Measurements from ENCODE around the gene TRIP10. TPM values are rescaled to one million over a fixed set of nuclear protein-coding genes. Genes with fewer than 3 reads are reported as not detected.
"Not testable (repeated sequence)": the region's sequence is repeated elsewhere in the genome, so short reads cannot be mapped to it uniquely, and the experiment has no call there.

The TRIP10 gene
- total and polyA plus RNA-seq, 2 of the 13 experiments (the other 11 are each of a cell fraction or from before 2014, with no cell fraction given), result 32.5 to 33.2 TPM

DNA sequence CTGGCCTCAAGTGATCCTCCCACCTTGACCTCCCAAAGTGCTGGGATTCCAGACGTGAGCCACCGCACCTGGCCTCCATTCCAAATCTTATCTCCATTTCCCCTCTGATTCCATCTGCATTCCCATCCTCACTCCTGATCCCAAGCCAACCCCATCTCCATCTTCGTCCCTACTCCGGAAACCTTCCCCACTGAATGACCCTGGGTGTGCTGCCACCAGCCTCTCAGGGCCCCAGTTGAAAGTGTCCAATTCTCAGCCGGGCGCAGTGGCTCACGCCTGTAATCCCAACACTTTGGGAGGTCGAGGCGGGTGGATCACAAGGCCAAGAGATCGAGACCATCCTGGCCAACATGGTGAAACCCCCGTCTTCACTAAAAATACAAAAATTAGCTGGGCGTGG is 30.6 kb upstream of the TRIP10 start:
- peak; percentile 38 for TF ChIP-seq POLR2G (IDR thresholded peaks at IDR 0.05; ENCODE audit: low read depth, low read length)
- in situ Hi-C loops (cut with HindIII; ENCODE audit: extremely low pct_ligation_motif_present, low pct_unique_long_range_greater_than_20kb); H3K9ac ChIP-seq (ENCODE audit: insufficient read depth, low read depth, low read length); H3K9me3 ChIP-seq (ENCODE audit: low read length); H2AFZ ChIP-seq (ENCODE audit: low read length); ATAC-seq; DNase-seq (ENCODE audit: low spot score); H3K27me3 ChIP-seq (ENCODE audit: control insufficient read depth in 1 of 2, insufficient read depth in 2 of 2, low read length in 2 of 2); CTCF ChIA-PET (ENCODE audit: low intra/inter-chr PET ratio, low total read pairs); FAIRE-seq; intact Hi-C loops (cut with micrococcal nuclease; ENCODE audit: unreplicated experiment); H3K4me3 ChIP-seq (replicated peaks in 1 of 3; ENCODE audit: insufficient read depth in 1 of 3, low read depth in 2 of 3, low read length in 3 of 3); H3K79me2 ChIP-seq (ENCODE audit: insufficient read depth, low read length); H3K4me2 ChIP-seq (ENCODE audit: low read depth, low read length); H3K27ac ChIP-seq (ENCODE audit: extremely low read length, insufficient read depth, low read length); BruUV-seq (replicated peaks): not testable (repeated sequence)
- Histone ChIP-seq H3K36me3 (replicated peaks in 1 of 2; ENCODE audit: control insufficient read depth in 1 of 2, insufficient read depth in 2 of 2, low read length in 2 of 2) (peaks cover 33 to 83% of the 10 kb centered on the region in 2 experiments), H4K20me1 (ENCODE audit: insufficient read depth, low read length) (peaks cover 70% of the 10 kb centered on the region), H3K4me1 (ENCODE audit: insufficient read depth, low read length) (0 out of 2 replicates have a peak, but pooled peaks cover 23% of the 10 kb centered on the region)
- POLR2A ChIA-PET, result interaction anchor here (0.7 to 0.9 kb wide), 3 partner anchors 12 to 24 kb away, joined by 3 to 4 read pairs (median 3); partner anchors contain the start of gene C3
- 97% methylated on average over 12 of the region's 12 CpGs for WGBS (ENCODE audit: low lambda C conversion rate)

DNA sequence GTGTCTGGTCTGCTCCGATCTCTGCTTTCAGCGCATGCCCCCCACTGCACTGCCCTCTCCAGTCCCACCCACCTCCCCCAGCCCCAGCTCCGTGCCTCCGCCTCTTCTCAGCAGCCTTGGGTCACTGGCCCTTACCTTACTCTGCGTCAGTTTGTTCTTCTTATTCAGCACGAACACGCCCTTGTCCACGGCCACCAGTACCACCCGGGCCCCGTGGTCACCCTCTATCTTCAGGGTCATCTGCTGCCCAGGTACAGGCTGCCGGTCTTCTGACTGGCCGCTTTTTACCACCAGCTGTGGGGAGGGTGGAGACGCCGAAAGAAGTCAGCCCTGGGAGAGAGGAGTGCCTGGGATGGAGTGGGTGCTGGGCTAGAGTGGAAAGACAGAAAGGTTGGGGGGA is 29.9 kb upstream of the TRIP10 start:
- no peak for FAIRE-seq
- intact Hi-C loops (cut with micrococcal nuclease; ENCODE audit: unreplicated experiment), result no loop called here
- H3K36me3 ChIP-seq (replicated peaks in 1 of 2; ENCODE audit: control insufficient read depth in 1 of 2, insufficient read depth in 2 of 2, low read length in 2 of 2), result peaks cover 33 to 82% of the 10 kb centered on the region in 2 experiments
- H3K9ac ChIP-seq (ENCODE audit: insufficient read depth, low read depth, low read length), result no peak overlapping the region
- H3K27ac ChIP-seq (ENCODE audit: extremely low read length, insufficient read depth, low read length), result no peak overlapping the region
- peaks cover 72% of the 10 kb centered on the region for H4K20me1 ChIP-seq (ENCODE audit: insufficient read depth, low read length)
- in situ Hi-C loops (cut with HindIII; ENCODE audit: extremely low pct_ligation_motif_present, low pct_unique_long_range_greater_than_20kb), result no loop called here
- POLR2A ChIA-PET, result interaction anchor here (0.8 kb wide), 1 partner anchor 11 kb away, joined by 3 read pairs; the partner anchor contains the start of gene C3
- H3K4me3 ChIP-seq (replicated peaks in 1 of 3; ENCODE audit: insufficient read depth in 1 of 3, low read depth in 2 of 3, low read length in 3 of 3), result no peak overlapping the region
- H2AFZ ChIP-seq (ENCODE audit: low read length), result no peak overlapping the region
- 94% methylated on average over 14 of the region's 14 CpGs for WGBS (ENCODE audit: low lambda C conversion rate)
- no peaks in the 10 kb centered on the region for H3K79me2 ChIP-seq (ENCODE audit: insufficient read depth, low read length)
- H3K4me2 ChIP-seq (ENCODE audit: low read depth, low read length), result no peak overlapping the region
- ATAC-seq, result no peak
- no TSS peak for BruUV-seq (replicated peaks)
- CTCF ChIA-PET (ENCODE audit: low intra/inter-chr PET ratio, low total read pairs), result no interaction called here
- TF ChIP-seq ATF1 (CRISPR knock-in tag; IDR thresholded peaks at IDR 0.05), result no peak
- TF ChIP-seq POLR2A (IDR thresholded peaks at IDR 0.05; ENCODE audit: insufficient read depth in 1 of 2, low read depth in 2 of 2, low read length in 2 of 2), result peak in 1 of 2 experiments; percentile 24; a peak in 1 of 4 replicates
- no peak for TF ChIP-seq CEBPG (CRISPR knock-in tag; IDR thresholded peaks at IDR 0.05)
- peak; percentile 90 for TF ChIP-seq AGO2 (optimal IDR thresholded peaks at IDR 0.05; ENCODE audit: low read depth, low read length)
- no peak for TF ChIP-seq KAT2B (IDR thresholded peaks at IDR 0.05; ENCODE audit: borderline replicate concordance, low read depth, low read length)
- 0 out of 2 replicates have a peak, but pooled peaks have one; percentile 45 for TF ChIP-seq RBFOX2 (IDR thresholded peaks at IDR 0.05; ENCODE audit: low read depth, low read length)
- 0 out of 2 replicates have a peak, but pooled peaks cover 23% of the 10 kb centered on the region for H3K4me1 ChIP-seq (ENCODE audit: insufficient read depth, low read length)
- no peaks in the 10 kb centered on the region for H3K27me3 ChIP-seq (ENCODE audit: control insufficient read depth in 1 of 2, insufficient read depth in 2 of 2, low read length in 2 of 2)
- no peak for DNase-seq (ENCODE audit: low spot score)
- no peaks in the 10 kb centered on the region for H3K9me3 ChIP-seq (ENCODE audit: low read length)

Measured in HepG2 (cell line).